ENCODE data around the gene CELSR3.

Gene CELSR3

DNA sequence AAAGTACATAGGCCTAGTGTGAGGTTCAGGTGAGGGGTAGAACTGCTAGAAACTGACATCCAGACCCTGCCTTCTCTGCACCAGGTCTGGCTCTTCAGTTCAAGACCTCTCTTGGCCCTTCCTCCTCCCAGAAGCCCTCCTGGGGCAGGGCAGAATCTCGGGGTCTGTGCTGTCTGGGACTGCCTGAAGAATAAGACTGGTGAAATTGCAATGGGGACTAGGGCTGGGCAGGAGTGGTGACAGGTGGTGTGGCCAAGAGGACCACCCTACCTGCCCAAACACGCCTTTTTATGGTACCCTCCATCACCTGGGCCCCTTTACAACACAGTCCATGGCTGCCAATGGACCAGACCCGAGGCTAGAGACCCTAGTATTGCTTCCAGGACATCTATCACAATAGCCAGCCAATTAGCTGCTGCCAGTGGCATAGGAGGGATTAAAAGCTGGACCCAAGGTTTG, 24.6 kb upstream of the CELSR3 start:
- no peak for DNase-seq
- intact Hi-C loops (cut with DNase I): no loop called here

DNA sequence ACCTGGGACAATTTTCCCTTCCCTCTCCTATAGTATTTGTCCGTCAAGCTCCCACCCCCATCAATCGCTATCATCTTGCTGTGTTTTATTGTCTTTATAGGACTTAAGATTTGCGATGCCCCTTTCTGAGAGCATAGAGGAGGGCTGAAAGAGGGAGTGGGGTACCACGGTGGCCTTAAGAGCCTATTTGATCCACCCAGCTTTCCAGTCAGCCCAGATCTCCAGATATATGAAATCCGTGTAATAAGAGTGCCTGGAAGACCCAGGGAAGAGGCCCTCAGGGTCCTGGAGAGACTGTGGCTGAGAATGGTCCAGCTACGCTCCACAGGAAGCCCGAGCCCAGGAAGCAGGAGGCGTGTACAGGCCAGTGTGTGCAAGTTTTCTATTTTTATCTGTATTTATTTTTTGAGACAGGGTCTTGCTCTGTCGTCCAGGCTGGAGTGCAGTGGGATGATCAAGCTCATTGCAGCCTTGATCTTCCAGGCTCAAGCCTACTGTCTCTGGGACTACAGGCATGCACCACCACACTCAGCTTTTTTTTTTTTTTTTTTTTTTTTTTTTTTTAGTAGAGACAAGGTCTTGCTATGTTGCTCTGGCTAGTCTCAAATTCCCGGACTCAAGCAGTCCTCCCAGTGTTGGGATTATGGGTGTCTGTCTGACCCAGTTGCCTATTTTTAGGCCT, 24.0 kb upstream of the CELSR3 start:
- no peak for DNase-seq
- intact Hi-C loops (cut with DNase I): no loop called here

DNA sequence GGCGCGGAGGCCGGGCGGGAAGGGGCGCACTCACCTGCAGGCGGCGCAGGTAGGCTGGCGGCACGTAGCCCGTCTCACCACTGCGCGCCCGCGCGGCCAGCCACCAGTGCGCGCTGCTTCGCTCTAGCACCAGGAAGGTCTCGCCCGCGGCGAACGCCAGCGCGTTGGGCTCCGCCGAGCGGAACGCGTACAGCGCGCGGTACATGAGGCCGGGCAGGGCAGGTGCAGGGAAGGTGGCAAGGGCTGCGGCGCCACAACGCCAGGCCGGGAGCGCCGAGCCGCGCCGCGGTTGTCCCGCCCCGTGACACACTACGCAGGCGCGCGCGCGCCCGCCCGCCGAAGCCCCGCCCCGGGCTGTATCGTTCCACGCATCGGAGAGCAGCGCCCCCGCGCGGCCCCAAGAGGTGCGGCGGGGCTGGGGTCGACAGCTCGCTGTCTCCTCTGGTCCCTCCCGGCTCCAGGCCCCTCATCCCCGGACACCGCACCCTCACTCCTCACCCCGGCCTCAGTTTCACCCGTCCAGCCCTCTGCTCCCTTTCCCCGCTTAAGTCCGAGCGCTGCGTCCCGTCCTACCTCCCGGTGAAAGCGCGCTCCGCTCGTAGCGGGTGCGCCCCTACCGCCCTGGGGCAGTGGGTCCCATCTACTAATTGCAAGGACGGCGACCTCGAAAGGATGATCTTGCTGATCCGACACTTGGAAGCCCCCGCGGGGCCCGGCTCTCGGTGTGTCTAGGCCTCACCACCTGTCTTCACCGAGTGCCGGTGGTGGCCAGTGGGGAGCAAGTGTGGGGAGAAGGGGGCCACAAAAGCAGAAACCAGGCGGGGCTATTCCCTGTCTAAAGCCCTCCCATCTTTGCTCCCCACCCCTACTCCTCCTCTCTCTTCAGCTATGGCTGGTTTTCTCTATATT, 23.2 kb upstream of the CELSR3 start, which contains the start of gene NCKIPSD:
TSS of gene NCKIPSD (minus strand) at position 313 of the 909 bp plus-strand sequence. CDS start at position 205, 108 bp downstream.
- intact Hi-C loops (cut with DNase I): no loop called here
- DNase-seq: peak; percentile 70 to 96 (median 89)

DNA sequence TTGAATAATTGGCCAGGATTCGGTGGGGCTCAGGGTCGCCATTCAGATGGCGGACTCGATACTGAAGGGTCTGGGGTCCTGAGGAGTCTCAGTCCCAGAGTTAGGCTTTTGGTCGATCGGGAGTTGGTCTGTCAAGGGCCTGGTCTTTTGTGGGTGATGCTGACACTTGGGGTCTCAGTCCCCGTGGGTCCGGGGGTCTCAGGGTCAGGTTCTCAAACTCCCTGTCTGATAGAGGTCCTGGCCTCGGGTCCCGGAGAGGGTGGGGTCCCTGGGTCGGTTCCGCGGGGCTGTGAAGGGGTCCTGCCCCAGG, 22.6 kb upstream of the CELSR3 start:
- intact Hi-C loops (cut with DNase I): no loop called here
- no peak for DNase-seq

- intact Hi-C loops (cut with DNase I): no loop called here
- DNase-seq: peak in 4 of 42 donors; percentile 25 to 46 (median 28)
Observed at GRCh38 chr3:48684480-48685143, 21.9 kb upstream of the CELSR3 start.

DNA sequence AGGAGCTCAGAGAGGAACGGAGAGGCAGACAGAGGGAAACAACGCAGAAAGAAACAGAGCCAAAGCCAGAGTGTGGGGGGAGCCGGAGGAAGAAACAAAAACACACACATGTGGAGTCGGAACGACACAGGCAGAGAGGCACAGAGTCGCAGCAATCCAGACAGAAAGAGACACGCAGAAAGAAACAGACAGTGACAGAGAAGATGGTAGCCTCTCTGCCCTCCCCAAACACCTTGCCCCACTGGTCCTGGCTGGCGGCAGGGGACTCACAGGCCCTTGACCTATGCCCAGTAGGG, 21.3 kb upstream of the CELSR3 start:
- DNase-seq: no peak
- intact Hi-C loops (cut with DNase I): no loop called here

DNA sequence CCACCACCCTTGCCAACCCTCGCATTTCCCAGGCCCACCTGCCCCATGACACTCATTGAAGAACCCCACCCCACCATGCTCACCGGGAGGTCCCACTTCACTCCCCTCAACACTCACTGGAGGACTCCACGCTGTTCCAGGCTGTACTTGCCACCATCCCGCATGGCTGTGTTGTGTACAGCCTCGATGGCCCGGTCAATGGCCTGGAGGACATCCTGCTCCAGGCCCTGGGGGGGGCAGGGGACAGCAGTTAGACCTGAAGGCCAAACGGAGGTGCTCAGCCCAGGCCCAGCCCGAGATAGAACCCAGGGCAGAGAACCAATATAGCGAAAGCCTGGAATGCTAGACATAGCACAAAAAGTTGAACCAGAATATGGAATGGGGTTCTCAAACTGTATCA, 20.1 kb upstream of the CELSR3 start:
- intact Hi-C loops (cut with DNase I): no loop called here

DNA sequence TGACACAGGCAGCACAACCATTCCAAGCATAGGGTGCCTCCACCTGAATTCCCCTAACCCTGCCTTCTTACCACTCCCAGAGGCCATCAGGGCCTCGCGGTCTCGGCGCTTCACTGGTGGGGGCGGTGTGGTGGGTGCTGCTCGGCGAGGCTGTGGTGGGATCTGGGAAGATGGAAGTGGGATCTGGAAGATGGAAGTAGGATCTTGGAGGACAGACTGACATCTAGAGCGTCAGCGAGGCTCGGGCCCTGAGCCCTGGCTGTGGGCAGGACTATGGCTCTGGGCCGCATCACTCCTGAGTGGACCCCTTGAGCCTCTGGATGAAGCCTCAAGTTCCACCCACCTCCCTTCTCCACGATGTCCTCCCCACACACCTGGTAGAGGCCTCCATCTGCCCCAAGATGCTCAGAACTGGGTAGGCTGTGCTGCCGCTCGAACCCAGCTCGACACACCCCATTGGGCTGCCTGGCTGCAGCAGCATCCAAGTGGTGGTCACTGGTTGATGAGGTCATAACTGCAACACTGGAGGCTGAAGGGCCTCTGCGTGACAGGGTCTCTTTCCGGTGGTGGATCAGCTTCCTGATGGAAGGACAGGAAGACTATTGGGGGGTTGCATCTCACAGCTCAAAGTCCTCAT, 19.4 kb upstream of the CELSR3 start:
- DNase-seq: no peak
- intact Hi-C loops (cut with DNase I): no loop called here

More for the DNA sequence above, 20.1 kb upstream of the CELSR3 start:
- no peak for DNase-seq

GRCh38 chr3:48681541-48681880, 18.8 kb upstream of the CELSR3 start:
- intact Hi-C loops (cut with DNase I): no loop called here
- no peak for DNase-seq

DNA sequence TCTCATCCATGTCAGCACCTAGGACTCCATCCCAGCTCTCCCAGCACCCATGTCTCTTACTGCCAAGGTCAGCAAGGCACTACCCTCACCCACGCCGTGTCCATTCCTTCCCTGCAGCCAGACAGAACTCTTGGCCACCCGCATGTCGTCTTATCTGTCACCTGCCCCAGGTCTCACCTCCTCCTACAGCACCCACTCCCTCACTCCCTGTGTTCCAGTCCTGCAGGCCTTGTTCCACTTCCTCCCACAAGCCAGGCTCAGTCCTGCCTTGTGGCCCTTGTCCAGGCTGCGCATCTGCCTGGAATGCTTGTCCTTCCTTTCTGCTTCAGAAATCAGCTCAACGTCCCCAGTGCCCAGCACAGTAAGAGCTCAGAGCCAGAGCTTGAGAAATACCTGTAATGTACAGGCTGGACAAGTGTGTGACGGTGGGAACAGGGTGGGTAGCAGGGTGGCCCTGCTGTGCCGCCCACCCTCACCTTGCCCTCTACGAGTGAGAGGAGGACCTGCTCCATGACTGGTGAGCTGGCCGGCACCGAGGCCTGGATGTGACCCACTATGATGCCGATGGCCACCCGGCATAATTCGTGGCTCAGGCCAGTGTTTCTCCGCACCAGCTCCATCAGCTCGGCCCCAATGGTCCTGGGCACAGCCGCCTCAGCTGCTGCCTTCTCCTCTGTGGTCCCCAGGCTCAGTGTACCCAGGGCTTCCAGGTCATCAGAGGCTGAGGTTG, 18.3 kb upstream of the CELSR3 start:
- intact Hi-C loops (cut with DNase I): no loop called here
- no peak for DNase-seq

- DNase-seq: no peak
- intact Hi-C loops (cut with DNase I): no loop called here
Observed at GRCh38 chr3:48679411-48680391, 17.0 kb upstream of the CELSR3 start.

DNA sequence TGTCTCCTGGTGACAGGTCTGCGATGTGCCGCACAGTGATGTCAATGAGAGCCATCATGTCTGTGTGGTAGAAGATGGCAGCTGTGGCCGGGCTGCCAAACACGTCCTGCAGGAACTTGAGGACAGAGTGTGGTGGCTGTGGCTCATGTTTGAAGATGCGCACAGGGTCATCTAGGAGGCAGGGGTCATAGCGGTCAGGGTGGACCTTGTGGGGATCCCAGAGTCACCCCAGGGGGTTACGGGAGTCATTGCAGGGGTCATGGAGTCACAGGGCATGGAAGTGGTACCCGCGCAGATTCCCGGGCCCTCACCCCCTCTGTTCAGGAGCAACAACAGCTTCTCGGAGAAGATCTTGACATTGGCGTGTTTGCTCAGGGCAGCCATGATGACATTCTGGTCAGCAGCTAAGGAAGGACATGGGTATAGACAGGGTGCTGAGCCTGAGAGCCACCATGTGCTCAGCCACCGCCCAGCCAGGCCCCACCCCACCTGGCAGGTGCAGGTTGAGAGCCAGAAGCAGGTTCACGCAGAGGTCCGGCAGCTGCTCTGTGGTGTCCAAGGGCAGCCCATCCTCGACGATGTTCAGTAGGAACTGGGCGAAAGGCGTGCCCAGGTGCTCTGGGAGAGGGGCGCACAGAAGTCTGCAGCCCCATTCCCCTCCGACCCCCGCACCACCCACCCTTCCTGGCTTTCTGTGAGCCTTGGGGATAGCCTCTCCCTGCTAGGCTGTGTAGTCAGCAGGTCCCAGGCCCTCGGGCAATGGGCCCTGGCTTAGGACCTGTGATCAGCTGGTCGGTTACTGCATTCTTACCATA, 16.1 kb upstream of the CELSR3 start:
- no peak for DNase-seq
- intact Hi-C loops (cut with DNase I): no loop called here

GRCh38 chr3:48678056-48678455, 15.4 kb upstream of the CELSR3 start:
- intact Hi-C loops (cut with DNase I): no loop called here
- DNase-seq: no peak

DNA sequence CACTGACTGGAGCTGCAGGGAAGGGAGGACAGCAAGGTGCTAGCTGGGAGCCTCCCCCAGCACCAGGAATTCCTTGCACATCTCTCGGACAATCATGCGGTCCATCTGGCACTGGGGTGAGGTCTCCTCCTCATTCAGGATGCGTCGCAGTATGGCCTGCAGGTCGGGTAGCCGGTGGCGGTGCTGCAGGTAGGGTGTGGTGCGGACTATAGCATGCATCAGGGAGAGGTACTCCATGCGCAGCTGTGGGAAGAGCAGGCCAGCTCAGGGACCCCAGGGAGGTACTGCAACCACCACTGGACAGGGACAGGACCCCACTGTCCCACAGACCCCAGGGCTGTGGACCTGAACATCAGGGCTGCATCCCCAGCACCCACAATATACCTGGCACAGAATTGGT, 11.8 kb upstream of the CELSR3 start:
- intact Hi-C loops (cut with DNase I): no loop called here
- DNase-seq: no peak

GRCh38 chr3:48672522-48672921, 9.8 kb upstream of the CELSR3 start:
- intact Hi-C loops (cut with DNase I): no loop called here
- no peak for DNase-seq

- intact Hi-C loops (cut with DNase I): no loop called here
- no peak for DNase-seq
Observed at GRCh38 chr3:48664929-48665328, 2.2 kb upstream of the CELSR3 start.

GRCh38 chr3:48664313-48664644, 1.6 kb upstream of the CELSR3 start:
- intact Hi-C loops (cut with DNase I): no loop called here
- DNase-seq: no peak

Measured in head of caudate nucleus (tissue), 42 donors.